Smooth muscle cell (in vitro differentiated cells): ENCODE measurements around the gene CDCA8. TPM values are rescaled to one million over a fixed set of nuclear protein-coding genes. Genes with fewer than 3 reads are reported as not detected.

Experiments
- DNase-seq: peaks from one replicate; lab custom pipeline; 2025; ENCODE audit not compliant: unreplicated experiment; lab: John Stamatoyannopoulos, UW
- H2AFZ ChIP-seq: fragments of 200-600 bp; sonication (generic); 2 replicates; pipeline ENCODE4 v1.6.0; 2016; ENCODE audit warnings: antibody characterized with exemption, low read depth, mild to moderate bottlenecking
- H3F3A ChIP-seq: fragments of 200-600 bp; sonication (generic); 2 replicates; pipeline ENCODE4 v1.6.0; 2017; ENCODE audit warnings: antibody characterized with exemption, low read depth
- H3K27ac ChIP-seq: fragments of 200-600 bp; sonication (generic); 2 replicates; pipeline ENCODE4 v1.5.1; 2016; ENCODE audit warnings: low read depth, mild to moderate bottlenecking
- H3K27me3 ChIP-seq: fragments of 200-600 bp; sonication (generic); 2 replicates; pipeline ENCODE4 v1.6.1; 2016; ENCODE audit warnings: low read depth, mild to moderate bottlenecking
- H3K36me3 ChIP-seq: fragments of 200-600 bp; sonication (generic); 2 replicates; pipeline ENCODE4 v1.5.1; 2016; ENCODE audit warnings: low read depth
- H3K4me1 ChIP-seq: fragments of 200-600 bp; sonication (generic); 2 replicates; pipeline ENCODE4 v1.5.1; 2016; ENCODE audit warnings: low read depth
- H3K4me2 ChIP-seq: fragments of 200-600 bp; sonication (generic); 2 replicates; pipeline ENCODE4 v1.6.0; 2016; ENCODE audit warnings: mild to moderate bottlenecking
- H3K4me3 ChIP-seq: fragments of 200-600 bp; sonication (generic); 2 replicates; pipeline ENCODE4 v1.5.1; 2016; ENCODE audit warnings: mild to moderate bottlenecking
- H3K79me2 ChIP-seq: fragments of 200-600 bp; sonication (generic); 2 replicates; pipeline ENCODE4 v1.6.0; 2016; ENCODE audit warnings: low read depth, mild to moderate bottlenecking
- H3K9ac ChIP-seq: fragments of 200-600 bp; sonication (generic); 2 replicates; pipeline ENCODE4 v1.6.0; 2016; ENCODE audit warnings: low read depth
- H3K9me3 ChIP-seq: fragments of 200-600 bp; sonication (generic); replicated peaks from 2 replicates; pipeline ENCODE4 v1.5.1; 2016; ENCODE audit warnings: low read depth
- H4K20me1 ChIP-seq: fragments of 200-600 bp; sonication (generic); 2 replicates; pipeline ENCODE4 v1.6.0; 2016; ENCODE audit warnings: low read depth
- CTCF ChIP-seq: fragments of 200-600 bp; sonication (generic); IDR thresholded peaks from 2 replicates; pipeline ENCODE4 v1.5.1; 2017; ENCODE audit warnings: borderline replicate concordance, mild to moderate bottlenecking, antibody characterized with exemption; ENCODE audit not compliant: insufficient read depth, poor library complexity, severe bottlenecking
- WGBS: methylation state at CpG from one replicate; pipeline ENCODE4 v1.1.7; 2016; ENCODE audit warnings: low lambda C conversion rate; 5-methylcytosine and 5-hydroxymethylcytosine counted together
- polyA plus RNA-seq: library from polyadenylated mRNA; unstranded; fragments of >200 nt; fragmentation: Nextera tagmentation; extraction: Ambion mirVana; gene quantifications from 2 replicates; pipeline ENCODE4 v1.2.1, GENCODE V29; 2016
- total RNA-seq: library from RNA; depleted of rRNA; stranded (reverse); fragments of >200 nt; gene quantifications from 2 replicates; pipeline ENCODE4 v1.2.3, GENCODE V29; 2014

Gene CDCA8
- total and polyA plus RNA-seq, 2 experiments from 2014 or later = 2.4 to 12.4 TPM

GRCh38 chr1:37724575-37724974, 32.3 kb downstream of the CDCA8 start:
- no peaks in the 10 kb centered on the region for H4K20me1 ChIP-seq
- H3K27ac ChIP-seq = no peak overlapping the region
- no peak for TF ChIP-seq CTCF
- H3K79me2 ChIP-seq = no peaks in the 10 kb centered on the region
- peaks cover 8% of the 10 kb centered on the region for H3K4me1 ChIP-seq
- H3F3A ChIP-seq = no peaks in the 10 kb centered on the region
- H3K36me3 ChIP-seq = no peaks in the 10 kb centered on the region
- no peak overlapping the region for H3K9ac ChIP-seq
- no peaks in the 10 kb centered on the region for H3K9me3 ChIP-seq
- no peak overlapping the region for H3K4me2 ChIP-seq
- H2AFZ ChIP-seq = no peak overlapping the region
- H3K4me3 ChIP-seq = no peak overlapping the region
- WGBS = 73% methylated on average over 6 of the region's 6 CpGs
- H3K27me3 ChIP-seq = peaks cover 14% of the 10 kb centered on the region
- DNase-seq = no peak

- Histone ChIP-seq H3K4me2 (peak overlapping the region; percentile 43), H3K27ac (no peak overlapping the region), H3K4me1 (peaks cover 8% of the 10 kb centered on the region), H3K4me3 (no peak overlapping the region), H4K20me1 (no peaks in the 10 kb centered on the region), H3K9me3 (no peaks in the 10 kb centered on the region), H3F3A (no peaks in the 10 kb centered on the region), H3K79me2 (no peaks in the 10 kb centered on the region), H3K9ac (no peak overlapping the region), H2AFZ (no peak overlapping the region), H3K36me3 (no peaks in the 10 kb centered on the region), H3K27me3 (peaks cover 22% of the 10 kb centered on the region)
- no peak for TF ChIP-seq CTCF
- 88% methylated on average over 14 of the region's 14 CpGs for WGBS
- DNase-seq = no peak
Measured at GRCh38 chr1:37725851-37726613, 33.7 kb downstream of the CDCA8 start.

- H2AFZ ChIP-seq = no peak overlapping the region
- H3K4me1 ChIP-seq = peaks cover 8% of the 10 kb centered on the region
- H3K27me3 ChIP-seq = peaks cover 22% of the 10 kb centered on the region
- H3F3A ChIP-seq = no peaks in the 10 kb centered on the region
- H3K79me2 ChIP-seq = no peaks in the 10 kb centered on the region
- no peak for DNase-seq
- peak overlapping the region; percentile 43 for H3K4me2 ChIP-seq
- 64% methylated on average over 15 of the region's 15 CpGs for WGBS
- H3K36me3 ChIP-seq = no peaks in the 10 kb centered on the region
- no peak for TF ChIP-seq CTCF
- no peaks in the 10 kb centered on the region for H4K20me1 ChIP-seq
- no peak overlapping the region for H3K9ac ChIP-seq
- H3K27ac ChIP-seq = no peak overlapping the region
- H3K9me3 ChIP-seq = no peaks in the 10 kb centered on the region
- H3K4me3 ChIP-seq = no peak overlapping the region
Measured at GRCh38 chr1:37726751-37727585, 34.7 kb downstream of the CDCA8 start.
